Keratinocyte (primary cell): ENCODE data around the gene RETREG1. TPM values are rescaled to one million over a fixed set of nuclear protein-coding genes. Genes with fewer than 3 reads are reported as not detected.

ENCODE experiments used
- DNase-seq: peaks from one replicate; pipeline ENCODE4 v3.0.0-alpha.2; 2011; ENCODE audit warnings: low read depth, missing footprints, low spot score
- FAIRE-seq: peaks from 2 replicates; lab custom pipeline; 2011; peaks lifted over from hg19 to GRCh38; lab: Jason Lieb, UNC
- H2AFZ ChIP-seq: 2 replicates; pipeline ENCODE4 v1.6.0; 2012; ENCODE audit warnings: low read length, control low read depth, inconsistent platforms; ENCODE audit not compliant: control insufficient read depth
- H3K27ac ChIP-seq: 2 replicates; pipeline ENCODE4 v1.5.1; 2011; ENCODE audit warnings: low read length; ENCODE audit not compliant: control insufficient read depth, insufficient read depth
- H3K27me3 ChIP-seq: 3 replicates; pipeline ENCODE4 v1.6.0; 2011; ENCODE audit warnings: low read length; ENCODE audit not compliant: control insufficient read depth, insufficient read depth; ENCODE audit errors: extremely low read depth
- H3K36me3 ChIP-seq, 2 experiments: 2 replicates in 1 of 2; 3 replicates in 1 of 2; pipeline ENCODE4 v1.5.1; 2011; ENCODE audit warnings: low read length in 2 of 2, mild to moderate bottlenecking in 1 of 2; ENCODE audit not compliant: control insufficient read depth in 2 of 2, insufficient read depth in 2 of 2; ENCODE audit errors: extremely low read depth in 1 of 2
- H3K4me1 ChIP-seq: 3 replicates; pipeline ENCODE4 v1.5.1; 2011; ENCODE audit warnings: low read length; ENCODE audit not compliant: control insufficient read depth, insufficient read depth; ENCODE audit errors: extremely low read depth
- H3K4me2 ChIP-seq: 3 replicates; pipeline ENCODE4 v1.6.0; 2011; ENCODE audit warnings: low read depth, low read length; ENCODE audit not compliant: control insufficient read depth, insufficient read depth; ENCODE audit errors: extremely low read depth
- H3K4me3 ChIP-seq, 3 experiments: fragments of 200-600 bp in 1 of 3; sonication (generic) in 1 of 3; 2 replicates in 2 of 3; 3 replicates in 1 of 3; pipeline ENCODE4 v1.5.1; 2011 to 2016; ENCODE audit warnings: low read length in 3 of 3, mild to moderate bottlenecking in 3 of 3, control low read depth in 2 of 3, inconsistent platforms in 1 of 3, low read depth in 1 of 3, mixed read lengths in 1 of 3, mixed run types in 1 of 3, moderate library complexity in 1 of 3; ENCODE audit not compliant: control insufficient read depth in 2 of 3, insufficient read depth in 2 of 3; ENCODE audit errors: extremely low read depth in 1 of 3
- H3K79me2 ChIP-seq: 2 replicates; pipeline ENCODE4 v1.6.0; 2012; ENCODE audit warnings: low read length; ENCODE audit not compliant: control insufficient read depth, insufficient read depth
- H3K9ac ChIP-seq: 3 replicates; pipeline ENCODE4 v1.6.0; 2011; ENCODE audit warnings: low read length; ENCODE audit not compliant: control insufficient read depth, insufficient read depth; ENCODE audit errors: extremely low read depth
- H3K9me1 ChIP-seq: 3 replicates; pipeline ENCODE4 v1.6.0; 2011; ENCODE audit warnings: low read length; ENCODE audit not compliant: control insufficient read depth, insufficient read depth; ENCODE audit errors: extremely low read depth
- H3K9me3 ChIP-seq: 2 replicates; pipeline ENCODE4 v1.5.1; 2012; ENCODE audit warnings: low read depth, low read length; ENCODE audit not compliant: control insufficient read depth
- H4K20me1 ChIP-seq: 3 replicates; pipeline ENCODE4 v1.6.0; 2011; ENCODE audit warnings: low read length; ENCODE audit not compliant: control insufficient read depth, insufficient read depth; ENCODE audit errors: extremely low read depth
- CTCF ChIP-seq, 3 experiments: IDR thresholded peaks in 1 of 3; conservative IDR thresholded peaks in 1 of 3; optimal IDR thresholded peaks in 1 of 3; 2 replicates in 2 of 3; 3 replicates in 1 of 3; pipeline versions ENCODE3 to v1.5.1; 2011; ENCODE audit warnings: low read length in 3 of 3, mild to moderate bottlenecking in 3 of 3, moderate library complexity in 2 of 3, control low read depth in 1 of 3, inconsistent platforms in 1 of 3; ENCODE audit not compliant: insufficient read depth in 2 of 3; ENCODE audit errors: extremely low read depth in 1 of 3
- EZH2 ChIP-seq: IDR thresholded peaks from one replicate; pipeline ENCODE4 v1.6.1; 2012; ENCODE audit warnings: inconsistent platforms, mild to moderate bottlenecking, low read length, moderate library complexity
- dilution Hi-C: fragments of 300-500 bp; cut with MboI; formaldehyde crosslinking; loops from one replicate; pipeline ENCODE4 v1.7.0; 2020; ENCODE audit warnings: low sequenced_read_pairs; ENCODE audit not compliant: extremely low pct_ligation_motif_present
- polyA plus RNA-seq, 5 experiments: library from polyadenylated mRNA; depleted of rRNA in 3 of 5; stranded (reverse) in 3 of 5; stranded (forward) in 1 of 5; unstranded in 1 of 5; fragments of >200 nt; gene quantifications; 1 replicate in 1 of 5; 2 replicates in 3 of 5; 3 replicates in 1 of 5; pipeline versions ENCODE4 v1.2.1 to v1.2.3, GENCODE V29; 2011 to 2012; ENCODE audit warnings: missing spikeins in 2 of 5, low read depth in 1 of 5, low replicate concordance in 1 of 5

Gene RETREG1
- polyA plus RNA-seq, 1 donor (not counting 4 experiments of a cell fraction or from before 2014, with no cell fraction given) = 7.4 TPM

GRCh38 chr5:16464231-16464630 is 152.6 kb downstream of the RETREG1 start:
- Histone ChIP-seq H3K27ac (peak overlapping the region; percentile 84), H3K79me2 (peaks cover 72% of the 10 kb centered on the region), H2AFZ (no peak overlapping the region), H3K4me1 (peaks cover 31% of the 10 kb centered on the region), H3K4me3 (peak overlapping the region; percentile 85 to 98 (median 92)), H3K9me3 (no peaks in the 10 kb centered on the region), H4K20me1 (no peaks in the 10 kb centered on the region), H3K9ac (peak overlapping the region; percentile 90), H3K27me3 (no peaks in the 10 kb centered on the region), H3K9me1 (no peaks in the 10 kb centered on the region), H3K4me2 (peak overlapping the region; percentile 91), H3K36me3 (peaks cover 20 to 22% of the 10 kb centered on the region in 2 experiments)
- DNase-seq (no peak), FAIRE-seq (no peak)
- dilution Hi-C loops = no loop called here
- no peak for TF ChIP-seq CTCF (optimal IDR thresholded peaks at IDR 0.05 in 1 of 3, IDR thresholded peaks at IDR 0.05 in 1 of 3, conservative IDR thresholded peaks at IDR 0.05 in 1 of 3; ENCODE audit: extremely low read depth in 1 of 3, insufficient read depth in 2 of 3, low read length in 3 of 3)
- TF ChIP-seq EZH2 = no peak

GRCh38 chr5:16461782-16462181 is 155.0 kb downstream of the RETREG1 start:
- Histone ChIP-seq H4K20me1 (no peaks in the 10 kb centered on the region), H3K9me1 (no peaks in the 10 kb centered on the region), H3K27ac (no peak overlapping the region), H3K4me1 (peaks cover 15% of the 10 kb centered on the region), H3K36me3 (peaks cover 23 to 35% of the 10 kb centered on the region in 2 experiments), H3K4me2 (no peak overlapping the region), H3K4me3 (no peak overlapping the region), H3K79me2 (peaks cover 68% of the 10 kb centered on the region), H3K9ac (no peak overlapping the region), H3K27me3 (no peaks in the 10 kb centered on the region), H3K9me3 (no peaks in the 10 kb centered on the region), H2AFZ (no peak overlapping the region)
- FAIRE-seq (no peak), DNase-seq (no peak)
- dilution Hi-C loops = no loop called here
- TF ChIP-seq EZH2 (no peak), CTCF (optimal IDR thresholded peaks at IDR 0.05 in 1 of 3, IDR thresholded peaks at IDR 0.05 in 1 of 3, conservative IDR thresholded peaks at IDR 0.05 in 1 of 3; ENCODE audit: extremely low read depth in 1 of 3, insufficient read depth in 2 of 3, low read length in 3 of 3) (no peak)
